GM18868 (cell line): ENCODE measurements around the gene VLDLR.
A peak's percentile ranks its signal among the peaks of the same experiment; 100 is the strongest.

Source experiments
- ATAC-seq: cut with Tn5 transposase; IDR thresholded peaks from one replicate; pipeline ENCODE4 v1.9.1; 2021; ENCODE audit warnings: mild to moderate bottlenecking, moderate library complexity; ENCODE audit not compliant: unreplicated experiment

Gene VLDLR

DNA sequence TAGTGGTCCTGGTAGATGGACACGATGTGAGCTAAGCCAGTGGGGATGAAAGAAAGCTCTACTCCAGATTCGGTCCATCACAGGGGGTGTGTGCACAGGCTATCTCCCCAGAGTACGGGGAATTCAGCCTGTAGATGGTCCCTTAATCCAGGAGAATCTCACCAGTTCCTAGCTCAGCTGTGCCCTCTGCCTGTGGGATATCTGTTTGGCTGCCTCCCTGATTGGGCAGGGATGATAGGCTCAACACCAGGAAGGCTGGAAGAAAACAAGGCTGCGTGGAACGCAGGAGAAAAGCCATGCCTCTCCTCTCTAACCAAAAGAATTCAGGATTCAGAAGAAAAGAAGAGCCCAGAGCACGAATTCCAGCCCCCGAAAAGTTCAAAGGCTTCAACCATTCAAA is 40.9 kb downstream of the VLDLR start:
- no peak for ATAC-seq

DNA sequence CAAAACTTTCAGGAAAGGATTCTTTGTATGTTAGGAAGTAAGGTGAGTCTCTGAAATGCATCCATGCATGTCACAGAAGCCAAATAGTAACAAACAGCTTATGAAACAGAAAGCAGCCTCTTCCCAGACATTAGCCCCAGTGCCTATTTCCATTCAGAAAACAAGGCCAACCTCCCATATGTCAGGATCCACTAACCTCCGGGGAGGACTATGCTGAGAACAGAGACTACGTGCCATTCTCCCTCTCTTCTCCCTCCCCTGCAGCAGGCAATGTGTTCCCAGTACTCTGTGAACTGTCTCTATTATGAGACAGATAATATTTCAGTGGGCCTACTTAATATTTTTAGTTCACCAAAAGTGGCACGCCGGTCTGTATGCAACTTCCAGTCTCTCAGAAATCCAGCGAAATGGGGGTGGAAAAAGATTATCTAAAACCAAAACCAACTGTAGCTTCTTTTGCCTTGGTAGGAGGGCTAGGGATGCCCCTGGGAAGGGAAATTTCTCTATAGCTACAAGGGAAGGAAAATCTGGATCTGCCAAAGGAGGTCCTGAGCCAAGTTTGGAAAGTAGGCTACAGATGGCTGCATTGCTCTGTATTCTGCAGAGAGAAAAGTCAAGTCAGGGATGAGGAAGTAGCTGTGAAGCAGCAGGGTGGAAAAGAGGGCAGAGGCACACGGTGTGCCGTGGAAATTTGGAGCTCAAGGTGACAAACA is 42.0 kb downstream of the VLDLR start:
- no peak for ATAC-seq

- ATAC-seq: no peak
Observed at GRCh38 chr9:2664174-2665065, 42.8 kb downstream of the VLDLR start.

DNA sequence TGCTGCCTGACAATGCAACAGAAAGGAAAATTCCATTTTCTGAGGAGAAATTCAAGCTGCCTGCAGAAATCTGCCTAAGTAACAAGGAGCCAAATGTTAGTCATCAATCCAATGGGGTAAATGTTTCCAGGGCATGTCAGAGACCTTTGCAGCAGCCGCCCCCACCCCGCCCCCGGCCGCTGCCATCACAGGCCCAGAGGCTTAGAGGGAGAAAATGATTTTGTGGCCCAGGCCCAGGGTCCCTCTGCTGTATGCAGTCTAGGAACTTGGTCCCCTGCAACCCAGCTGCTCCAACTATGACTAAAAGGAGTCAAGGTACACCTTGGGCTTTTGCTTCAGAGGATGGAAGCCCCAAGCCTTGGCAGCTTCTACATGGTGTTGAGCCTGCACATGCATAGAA is 45.0 kb downstream of the VLDLR start:
- no peak for ATAC-seq

- ATAC-seq: no peak
Observed at GRCh38 chr9:2673161-2673560, 51.6 kb downstream of the VLDLR start.

GRCh38 chr9:2674141-2674824 is 52.7 kb downstream of the VLDLR start:
- no peak for ATAC-seq

- no peak for ATAC-seq
Observed at GRCh38 chr9:2675834-2676233, 54.2 kb downstream of the VLDLR start.

GRCh38 chr9:2676466-2676865 is 54.9 kb downstream of the VLDLR start:
- ATAC-seq: no peak

DNA sequence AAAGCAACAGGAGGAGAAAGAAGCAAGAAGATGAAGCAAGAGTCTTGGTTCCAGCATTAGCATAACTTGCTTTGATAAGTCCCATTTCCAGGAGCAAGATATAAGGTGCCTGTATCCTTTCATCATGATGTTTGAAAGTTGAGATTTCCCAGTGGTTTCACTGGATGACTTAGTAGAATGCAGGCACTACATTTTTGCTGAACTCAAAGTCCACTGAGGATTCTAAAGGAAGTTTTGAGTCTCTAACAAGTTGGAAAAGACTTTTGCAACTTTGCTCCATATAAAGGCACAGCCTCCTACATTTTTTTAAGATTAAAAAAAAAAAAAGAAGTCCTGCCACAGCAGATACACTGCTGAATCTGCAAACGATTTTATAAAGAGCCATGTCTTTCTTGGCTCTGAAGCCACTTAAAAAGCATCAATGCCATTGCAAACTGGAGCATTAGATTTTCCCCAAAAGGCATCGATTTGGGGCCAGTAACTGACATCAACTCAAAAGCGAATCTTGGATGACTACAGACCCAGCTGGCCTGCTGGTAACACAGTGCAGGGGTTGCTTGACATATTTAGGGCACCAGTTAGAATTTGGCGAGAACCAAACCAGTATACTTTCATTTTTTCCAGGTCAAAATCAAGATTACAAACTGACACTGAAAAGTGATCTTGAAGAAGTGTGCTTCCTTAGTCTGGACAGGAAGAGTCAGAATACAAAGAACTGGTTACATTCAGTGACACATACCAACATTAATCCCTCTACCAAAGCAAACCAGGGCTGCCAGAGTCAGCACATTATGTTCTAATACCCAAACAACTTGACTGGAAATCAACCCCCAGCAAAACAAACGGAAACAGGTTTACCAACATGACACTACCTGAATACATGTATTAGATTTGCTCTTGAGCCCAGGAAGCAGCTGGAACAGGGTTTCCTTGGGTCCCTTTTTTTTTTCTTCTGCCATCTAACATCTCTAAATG is 56.6 kb downstream of the VLDLR start:
- ATAC-seq: no peak

GRCh38 chr9:2679011-2679410 is 57.4 kb downstream of the VLDLR start:
- ATAC-seq: no peak

DNA sequence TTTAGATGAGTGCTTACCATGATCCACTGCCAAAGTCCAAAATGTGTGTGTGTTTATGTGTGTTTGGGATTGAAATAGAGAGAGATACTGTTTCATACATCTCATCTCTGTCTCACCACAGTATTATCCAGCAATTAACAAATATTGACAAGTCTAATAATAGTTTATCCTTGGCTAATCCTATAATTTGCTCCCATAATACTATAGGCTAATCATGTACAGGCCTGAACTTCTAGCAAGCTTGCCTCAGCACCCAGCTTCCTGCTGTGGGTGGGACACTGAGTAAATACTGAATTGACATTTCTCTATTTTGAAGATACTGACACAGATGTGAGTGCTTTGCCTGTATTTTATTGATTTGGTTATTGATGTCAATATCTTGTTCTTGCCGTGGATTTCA is 60.4 kb downstream of the VLDLR start:
- no peak for ATAC-seq

DNA sequence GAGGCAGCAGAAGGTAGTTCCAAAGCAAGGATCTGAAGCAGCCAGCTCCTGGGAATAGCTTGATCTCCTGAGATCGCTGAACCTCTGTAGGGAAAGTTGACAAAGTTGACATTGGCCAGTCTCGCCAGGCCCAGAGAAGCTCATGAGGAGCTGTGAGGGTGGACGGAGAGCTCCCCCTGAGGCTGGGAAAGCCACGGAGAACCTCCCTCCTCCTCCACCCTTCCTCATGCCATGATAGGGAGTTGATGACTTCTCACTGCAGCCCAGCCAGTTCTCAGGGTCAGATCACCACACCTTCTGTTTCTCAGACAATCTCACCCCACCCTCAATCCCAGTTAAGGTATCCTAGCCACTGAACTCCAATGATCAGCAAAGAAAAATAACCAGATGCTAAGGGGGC is 65.3 kb downstream of the VLDLR start:
- no peak for ATAC-seq

GRCh38 chr9:2688636-2689035 is 67.0 kb downstream of the VLDLR start:
- no peak for ATAC-seq

- no peak for ATAC-seq
Observed at GRCh38 chr9:2691212-2691611, 69.6 kb downstream of the VLDLR start.

DNA sequence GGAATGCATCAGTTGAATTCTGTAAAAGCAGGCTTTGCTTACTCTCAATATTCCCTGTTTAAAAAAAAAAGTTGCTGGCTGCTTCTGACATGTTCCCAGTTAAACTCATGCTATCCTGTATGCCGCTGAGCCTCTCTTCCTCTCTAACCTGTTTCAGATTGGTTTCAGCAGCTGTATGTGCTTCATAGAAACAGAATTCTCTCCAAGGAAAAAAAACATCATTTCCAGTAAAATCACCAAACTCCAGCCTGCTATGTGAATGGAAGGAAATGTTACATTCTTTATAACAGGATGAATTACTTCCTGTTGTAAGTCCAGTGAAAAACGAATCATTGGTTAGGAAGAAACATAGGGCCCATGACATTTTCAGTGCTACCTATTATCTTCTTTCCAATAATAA is 70.0 kb downstream of the VLDLR start:
- no peak for ATAC-seq

DNA sequence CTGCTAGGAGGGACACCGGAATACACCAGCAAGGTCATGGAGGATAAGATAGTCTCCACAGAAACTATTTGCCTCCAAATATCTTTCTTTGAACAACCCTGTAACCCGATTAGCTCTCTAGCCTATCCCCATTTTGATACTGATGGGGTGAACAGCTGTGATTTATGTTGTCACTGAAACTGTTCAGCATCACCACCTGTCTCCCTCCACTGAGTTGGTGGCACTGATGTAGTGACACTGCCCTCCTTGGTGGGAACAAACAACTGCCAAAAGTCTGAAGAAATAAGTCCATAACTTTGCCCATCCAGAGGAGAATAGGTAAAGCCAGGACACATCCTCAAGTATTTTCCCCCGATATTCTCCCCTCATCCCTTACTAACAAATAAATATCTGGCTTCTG is 71.5 kb downstream of the VLDLR start:
- ATAC-seq: no peak

DNA sequence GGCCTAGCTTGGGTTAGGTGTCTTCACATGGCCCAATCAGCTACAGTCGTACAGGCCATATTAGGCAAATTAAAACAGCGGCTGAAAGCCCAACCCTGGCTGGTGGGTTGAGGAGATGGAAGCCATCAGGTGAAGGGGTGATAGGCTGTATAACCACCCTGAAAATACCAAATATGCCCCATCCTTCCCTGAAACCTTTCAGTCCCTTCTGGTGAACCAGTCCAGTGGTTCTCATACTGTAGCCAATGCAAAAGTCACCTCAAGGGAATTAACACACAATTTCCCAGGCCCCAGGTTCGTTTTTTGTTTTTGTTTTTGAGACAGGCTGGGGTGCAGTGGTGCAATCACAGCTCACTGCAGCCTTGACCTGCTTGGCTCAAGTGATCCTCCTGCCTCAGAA is 75.9 kb downstream of the VLDLR start:
- peak; percentile 99 for ATAC-seq

DNA sequence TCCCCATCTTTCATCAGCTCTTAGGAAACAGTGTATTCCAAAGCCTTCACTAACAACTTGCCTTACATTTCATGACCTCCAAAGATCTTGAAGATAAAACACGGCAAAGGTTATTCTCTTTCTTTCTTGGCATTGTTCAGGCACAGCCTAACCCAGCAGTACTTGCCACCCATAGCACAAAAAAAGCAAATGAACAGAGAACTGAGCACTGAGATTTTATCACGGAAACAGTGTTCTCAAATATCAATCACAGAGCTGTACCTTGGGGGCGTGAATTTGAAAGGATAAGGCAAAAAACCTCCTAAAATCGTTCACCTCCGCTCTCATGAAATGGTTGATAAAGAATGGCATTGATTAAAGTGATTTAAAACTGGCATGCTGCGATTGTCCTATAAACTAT is 78.8 kb downstream of the VLDLR start:
- ATAC-seq: no peak

DNA sequence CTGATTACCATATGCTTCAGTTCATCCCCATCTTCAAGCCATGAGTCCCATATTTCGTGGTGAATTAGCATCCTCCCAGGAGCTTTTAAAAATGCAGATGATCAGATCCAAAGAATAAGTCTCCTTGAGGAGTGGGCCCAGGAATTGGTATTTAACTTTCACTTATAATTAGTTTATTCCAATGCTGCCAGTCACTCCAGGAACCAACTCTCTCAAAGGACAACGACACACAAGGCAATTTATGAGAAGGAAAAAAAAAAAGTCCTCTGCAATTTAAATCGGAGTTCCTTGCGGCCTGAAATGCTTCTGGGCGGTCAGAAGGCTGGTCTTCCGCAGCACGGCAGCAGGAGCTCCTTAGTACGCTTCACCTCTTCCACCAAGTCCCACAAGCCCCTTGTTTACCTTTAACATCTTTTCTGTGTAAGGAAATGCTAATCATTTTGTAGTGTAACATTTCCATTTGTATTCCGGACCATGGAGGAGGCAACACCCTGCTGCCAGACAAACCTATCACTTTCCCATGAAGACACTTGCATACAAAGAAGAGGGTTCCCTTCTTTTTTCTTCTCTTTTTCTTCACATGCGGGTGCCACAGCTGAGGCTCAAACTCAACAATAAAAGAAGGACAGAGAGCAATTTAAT is 79.4 kb downstream of the VLDLR start:
- no peak for ATAC-seq

GRCh38 chr9:2704504-2704903 is 82.9 kb downstream of the VLDLR start:
- no peak for ATAC-seq
